SIG-M5 (cell line): Measurements from ENCODE around the gene NSFL1C.

Experiments
- DNase-seq: peaks from one replicate; lab custom pipeline; 2025; lab: John Stamatoyannopoulos, UW

NSFL1C gene

GRCh38 chr20:1484438-1485116 lies 17.9 kb upstream of the NSFL1C start:
- no peak for DNase-seq

GRCh38 chr20:1479831-1480595 lies 13.4 kb upstream of the NSFL1C start:
- DNase-seq = no peak

- no peak for DNase-seq
Observed at GRCh38 chr20:1478566-1478965, 11.9 kb upstream of the NSFL1C start.

GRCh38 chr20:1477896-1478490 lies 11.3 kb upstream of the NSFL1C start:
- DNase-seq = no peak

DNA sequence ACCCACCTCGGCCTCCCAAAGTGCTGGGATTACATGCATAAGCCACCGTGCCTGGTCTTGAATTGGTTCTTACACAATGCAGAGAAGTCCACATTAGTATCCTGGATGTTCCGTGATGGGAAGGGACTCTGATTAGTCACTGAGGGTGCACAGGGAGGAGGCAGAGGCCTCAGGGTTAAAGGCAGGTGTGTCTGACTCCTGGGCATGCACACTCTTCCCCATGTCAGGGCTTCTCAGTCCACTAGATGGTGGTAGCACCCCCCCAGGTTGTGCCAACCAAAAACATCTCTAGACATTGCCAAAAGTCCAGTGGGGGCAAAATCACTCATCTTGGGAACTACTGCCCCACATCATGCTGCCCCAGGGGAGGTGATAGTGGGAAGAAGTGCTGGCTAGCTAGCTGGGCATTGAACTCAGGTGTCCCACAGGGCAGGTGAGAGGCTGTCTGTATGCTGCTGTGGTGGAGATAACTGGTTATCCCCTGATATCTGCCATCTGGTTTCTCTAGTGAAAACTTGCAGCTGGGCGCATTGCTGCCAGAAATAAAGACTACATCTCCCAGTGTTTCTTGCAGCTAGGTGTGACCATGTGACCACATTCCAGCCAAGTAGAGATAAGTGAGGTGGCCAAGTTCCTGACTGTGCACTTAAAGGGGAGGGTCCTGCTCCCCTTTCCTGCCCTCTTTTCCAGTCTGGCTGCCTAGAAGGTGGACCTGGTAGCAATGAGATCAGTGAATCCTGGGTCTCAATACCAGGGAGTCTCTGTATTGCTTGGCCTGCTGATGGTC lies 8.4 kb upstream of the NSFL1C start:
- no peak for DNase-seq

DNA sequence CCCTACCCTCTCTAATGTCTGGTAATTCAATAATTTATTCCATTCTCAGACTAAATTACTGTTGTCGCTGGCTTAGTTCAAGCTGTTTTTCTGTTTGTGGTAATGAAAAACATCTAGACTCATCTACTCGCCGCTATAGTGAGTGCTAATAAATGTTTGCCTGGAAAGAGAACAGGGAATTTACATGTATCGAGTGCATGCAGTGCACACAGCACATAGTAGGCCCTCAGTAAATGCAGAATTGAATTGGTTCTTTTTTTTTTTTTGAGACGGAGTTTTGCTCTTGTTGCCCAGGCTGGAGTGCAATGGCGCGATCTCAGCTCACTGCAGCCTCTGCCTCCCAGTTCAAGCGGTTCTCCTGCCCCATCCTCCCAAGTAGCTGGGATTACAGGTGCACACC lies 7.7 kb upstream of the NSFL1C start:
- DNase-seq = no peak

GRCh38 chr20:1473246-1474220 lies 6.9 kb upstream of the NSFL1C start:
- DNase-seq = no peak

DNA sequence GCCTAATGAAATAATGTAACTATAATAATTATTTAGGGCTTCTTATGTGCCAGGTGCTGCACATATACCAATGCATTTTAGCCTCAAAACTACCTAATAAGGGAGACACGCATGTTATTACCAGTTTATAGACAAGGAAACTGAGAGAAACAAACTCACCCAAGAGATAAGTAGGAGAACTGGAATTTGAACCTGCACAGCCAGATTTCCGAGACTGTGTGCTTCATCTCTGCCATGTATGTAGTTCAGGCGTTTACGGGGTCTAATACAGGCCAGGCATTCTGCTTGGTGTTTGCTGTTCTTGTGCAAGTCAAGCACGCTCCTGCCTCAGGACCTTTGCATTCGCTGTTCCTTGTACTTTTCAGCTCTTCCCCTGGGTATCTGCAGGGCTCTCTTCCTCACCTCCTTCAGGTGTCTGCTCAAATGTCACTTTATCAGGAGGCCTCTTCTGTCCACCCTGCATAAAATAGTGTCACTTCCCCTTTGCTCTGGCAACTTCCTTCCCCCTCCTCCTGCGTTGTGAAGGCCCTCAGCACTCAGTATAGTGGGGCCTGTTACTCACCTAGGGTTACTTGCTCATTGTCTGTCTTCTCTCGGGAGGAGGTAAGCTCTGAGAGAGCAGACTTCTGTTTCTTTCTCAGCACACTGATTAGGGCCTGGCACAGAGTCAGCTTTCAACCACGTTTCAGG lies 6.1 kb upstream of the NSFL1C start:
- DNase-seq = no peak

- DNase-seq = no peak
Observed at GRCh38 chr20:1471242-1471641, 4.6 kb upstream of the NSFL1C start.

DNA sequence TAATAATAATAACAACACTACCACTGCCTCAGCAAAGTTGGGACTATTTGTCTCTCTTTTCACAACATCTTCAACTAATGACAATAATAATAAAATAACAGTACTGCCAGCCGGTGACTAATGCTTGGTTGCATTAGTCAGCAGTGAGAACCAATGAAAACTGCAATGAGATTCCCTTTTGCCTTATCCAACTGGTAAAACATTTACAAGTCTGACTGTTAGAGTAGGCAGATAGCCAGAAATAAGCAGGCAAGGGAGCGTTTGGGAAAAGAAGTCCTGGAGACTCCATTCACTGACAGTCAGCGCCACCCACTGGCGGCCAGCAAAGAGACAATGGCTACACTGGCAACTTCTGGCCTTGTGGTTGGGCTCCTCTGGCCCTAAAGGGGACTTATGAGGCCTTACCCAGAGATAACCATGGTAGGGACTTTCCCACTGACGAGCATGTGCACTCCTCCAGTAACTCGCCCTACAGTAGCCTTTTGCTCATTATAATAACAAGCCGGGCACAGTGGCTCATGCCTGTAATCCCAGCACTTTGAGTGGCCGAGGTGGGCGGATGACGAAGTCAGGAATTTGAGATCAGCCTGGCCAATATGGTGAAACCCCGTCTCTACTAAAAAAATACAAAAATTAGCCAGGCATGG lies 3.4 kb upstream of the NSFL1C start:
- no peak for DNase-seq

GRCh38 chr20:1469306-1469905 lies 2.8 kb upstream of the NSFL1C start:
- no peak for DNase-seq

GRCh38 chr20:1468117-1468624 lies 1.5 kb upstream of the NSFL1C start:
- DNase-seq = no peak

GRCh38 chr20:1467355-1468116 lies 887 bp upstream of the NSFL1C start:
- DNase-seq = peak; percentile 92

- DNase-seq = no peak
Observed at GRCh38 chr20:1467082-1467354, 369 bp upstream of the NSFL1C start.

GRCh38 chr20:1465470-1466210 lies 1.0 kb downstream of the NSFL1C start:
- no peak for DNase-seq

DNA sequence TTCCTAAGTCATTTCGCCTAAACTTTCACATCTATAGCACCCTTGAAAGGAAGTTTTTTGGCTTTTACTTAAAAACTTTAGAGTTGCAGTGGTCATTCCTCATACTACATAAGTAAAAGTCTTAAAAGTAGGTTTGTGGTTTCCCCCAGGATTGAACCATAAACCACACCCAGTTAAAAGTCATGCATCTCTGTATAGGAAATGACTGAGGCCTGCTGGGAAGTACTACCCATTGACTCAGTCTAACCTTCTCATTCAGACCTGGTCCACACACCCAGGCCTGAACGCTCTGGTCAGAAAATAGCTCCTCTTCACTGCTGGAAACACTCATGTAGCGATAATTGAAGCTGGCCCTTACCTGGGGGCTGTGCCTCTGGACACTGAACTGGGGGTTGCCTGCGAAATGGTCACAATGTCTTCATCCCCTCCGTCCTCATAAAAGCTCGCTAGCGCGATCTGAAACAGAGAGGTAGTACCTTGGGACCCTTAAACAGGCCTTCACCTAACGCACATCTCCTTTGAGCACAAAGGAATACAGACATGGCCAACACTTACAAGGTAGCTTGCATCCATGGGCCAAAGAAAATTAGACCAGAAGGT lies 2.6 kb downstream of the NSFL1C start:
- DNase-seq = no peak

DNA sequence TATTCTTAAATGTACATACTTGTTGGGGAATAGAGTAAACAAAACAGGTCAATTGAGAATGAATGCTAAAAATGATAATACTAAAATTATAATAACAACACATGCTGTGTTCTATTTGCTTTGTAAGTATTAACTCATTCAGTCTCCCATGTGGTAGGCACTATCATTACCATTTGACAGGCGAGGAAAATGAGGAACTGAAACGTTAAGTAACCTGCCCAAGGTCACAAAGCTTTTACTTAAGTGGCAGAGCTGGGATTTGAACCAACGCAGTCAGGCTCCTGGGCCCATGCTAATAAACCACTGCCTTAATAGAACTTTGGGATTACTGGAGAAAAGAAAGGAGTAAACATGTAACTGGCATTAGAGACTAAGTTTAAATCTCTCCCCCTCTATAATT lies 3.8 kb downstream of the NSFL1C start:
- DNase-seq = no peak

GRCh38 chr20:1462001-1462400 lies 4.6 kb downstream of the NSFL1C start:
- no peak for DNase-seq
